Loucy (cell line): Measurements from ENCODE around the gene VWA3A.

Experiments
- H2AFZ ChIP-seq: fragments of 200-600 bp; sonication (generic); 2 replicates; pipeline ENCODE4 v1.6.0; 2016; ENCODE audit warnings: antibody characterized with exemption, mild to moderate bottlenecking, low read length, moderate library complexity
- H3F3A ChIP-seq: fragments of 200-600 bp; 2 replicates; pipeline ENCODE4 v1.6.0; 2016; ENCODE audit warnings: antibody characterized with exemption, low read depth, mild to moderate bottlenecking
- H3K27me3 ChIP-seq: fragments of 200-600 bp; sonication (generic); 2 replicates; pipeline ENCODE4 v1.6.1; 2014; ENCODE audit warnings: low read length, mild to moderate bottlenecking; ENCODE audit not compliant: insufficient read depth, poor library complexity, severe bottlenecking
- H3K36me3 ChIP-seq: fragments of 200-600 bp; sonication (generic); 2 replicates; pipeline ENCODE4 v1.6.1; 2016; ENCODE audit warnings: low read length; ENCODE audit not compliant: insufficient read depth
- H3K4me1 ChIP-seq: fragments of 200-600 bp; sonication (generic); 2 replicates; pipeline ENCODE4 v1.5.1; 2014; ENCODE audit warnings: low read length, mild to moderate bottlenecking; ENCODE audit not compliant: insufficient read depth, poor library complexity, severe bottlenecking
- H3K4me2 ChIP-seq: fragments of 200-600 bp; sonication (generic); 2 replicates; pipeline ENCODE4 v1.6.0; 2014; ENCODE audit warnings: antibody characterized with exemption, low read length, low read depth, mild to moderate bottlenecking; ENCODE audit not compliant: poor library complexity, severe bottlenecking
- H3K4me3 ChIP-seq: fragments of 200-600 bp; sonication (generic); 2 replicates; pipeline ENCODE4 v1.5.1; 2014; ENCODE audit warnings: low read length, mild to moderate bottlenecking, mixed read lengths; ENCODE audit not compliant: poor library complexity, severe bottlenecking
- H3K79me2 ChIP-seq: fragments of 200-600 bp; sonication (generic); 2 replicates; pipeline ENCODE4 v1.6.1; 2014; ENCODE audit warnings: low read length; ENCODE audit not compliant: insufficient read depth
- H3K9ac ChIP-seq: fragments of 200-600 bp; sonication (generic); 2 replicates; pipeline ENCODE4 v1.6.0; 2014; ENCODE audit warnings: mild to moderate bottlenecking, low read depth, low read length, moderate library complexity; ENCODE audit not compliant: poor library complexity, severe bottlenecking
- H3K9me2 ChIP-seq: fragments of 200-600 bp; sonication (generic); replicated peaks from 2 replicates; pipeline ENCODE4 v1.6.1; 2016; ENCODE audit warnings: low read depth, low read length, mixed read lengths
- H3K9me3 ChIP-seq: fragments of 200-600 bp; sonication (generic); 2 replicates; pipeline ENCODE4 v1.6.1; 2014; ENCODE audit warnings: mild to moderate bottlenecking, antibody characterized with exemption, low read length, low read depth; ENCODE audit not compliant: insufficient read depth
- H4K20me1 ChIP-seq: fragments of 200-600 bp; sonication (generic); 2 replicates; pipeline ENCODE4 v1.6.0; 2014; ENCODE audit warnings: antibody characterized with exemption, low read length, mild to moderate bottlenecking; ENCODE audit not compliant: insufficient read depth, poor library complexity, severe bottlenecking
- CTCF ChIP-seq: fragments of 200-600 bp; sonication (generic); conservative IDR thresholded peaks from 2 replicates; pipeline ENCODE4 v1.5.1; 2014; ENCODE audit warnings: mild to moderate bottlenecking, antibody characterized with exemption, low read length
- EZH2phosphoT487 ChIP-seq: fragments of 200-600 bp; IDR thresholded peaks from 2 replicates; pipeline ENCODE4 v1.6.1; 2018; ENCODE audit warnings: antibody characterized with exemption, mild to moderate bottlenecking, moderate library complexity, borderline replicate concordance

VWA3A gene

GRCh38 chr16:22065252-22065651 lies 27.1 kb upstream of the VWA3A start:
- TF ChIP-seq EZH2phosphoT487 = no peak
- no peak for TF ChIP-seq CTCF
- Histone ChIP-seq H4K20me1 (no peaks in the 10 kb centered on the region), H3F3A (no peaks in the 10 kb centered on the region), H3K36me3 (peaks cover 7% of the 10 kb centered on the region; the same call in 1 of the 2 replicates), H3K9ac (no peak overlapping the region), H3K4me2 (no peak overlapping the region), H3K27me3 (no peaks in the 10 kb centered on the region), H3K9me2 (no peaks in the 10 kb centered on the region), H3K79me2 (no peaks in the 10 kb centered on the region), H2AFZ (no peak overlapping the region), H3K4me1 (no peaks in the 10 kb centered on the region), H3K4me3 (no peak overlapping the region), H3K9me3 (peaks cover 9% of the 10 kb centered on the region; the same call in 1 of the 2 replicates)

GRCh38 chr16:22070361-22071330 lies 21.7 kb upstream of the VWA3A start:
- Histone ChIP-seq H3K4me1 (no peaks in the 10 kb centered on the region), H3K4me3 (no peak overlapping the region), H3K36me3 (peaks cover 7% of the 10 kb centered on the region; the same call in 1 of the 2 replicates), H3F3A (no peaks in the 10 kb centered on the region), H2AFZ (no peak overlapping the region), H3K79me2 (no peaks in the 10 kb centered on the region), H3K9me2 (no peaks in the 10 kb centered on the region), H3K9me3 (peaks cover 9% of the 10 kb centered on the region; the same call in 1 of the 2 replicates), H4K20me1 (no peaks in the 10 kb centered on the region), H3K27me3 (no peaks in the 10 kb centered on the region), H3K9ac (no peak overlapping the region), H3K4me2 (no peak overlapping the region)
- TF ChIP-seq EZH2phosphoT487 (no peak), CTCF (no peak)

- H2AFZ ChIP-seq = no peak overlapping the region
- H4K20me1 ChIP-seq = no peaks in the 10 kb centered on the region
Measured at GRCh38 chr16:22071331-22071910, 20.9 kb upstream of the VWA3A start.

More at GRCh38 chr16:22071331-22071910, 20.9 kb upstream of the VWA3A start:
- H3K4me1 ChIP-seq = no peaks in the 10 kb centered on the region
- no peaks in the 10 kb centered on the region for H3K9me2 ChIP-seq
- H3K4me3 ChIP-seq = no peak overlapping the region
- no peaks in the 10 kb centered on the region for H3K79me2 ChIP-seq
- H3F3A ChIP-seq = no peaks in the 10 kb centered on the region
- TF ChIP-seq CTCF (no peak), EZH2phosphoT487 (no peak)
- no peak overlapping the region for H3K9ac ChIP-seq
- H3K4me2 ChIP-seq = no peak overlapping the region
- H3K27me3 ChIP-seq = no peaks in the 10 kb centered on the region
- peaks cover 2% of the 10 kb centered on the region; the same call in 1 of the 2 replicates for H3K36me3 ChIP-seq
- peaks cover 5% of the 10 kb centered on the region; the same call in 1 of the 2 replicates for H3K9me3 ChIP-seq
